ENCODE results near the gene CREB3.

The CREB3 gene

DNA sequence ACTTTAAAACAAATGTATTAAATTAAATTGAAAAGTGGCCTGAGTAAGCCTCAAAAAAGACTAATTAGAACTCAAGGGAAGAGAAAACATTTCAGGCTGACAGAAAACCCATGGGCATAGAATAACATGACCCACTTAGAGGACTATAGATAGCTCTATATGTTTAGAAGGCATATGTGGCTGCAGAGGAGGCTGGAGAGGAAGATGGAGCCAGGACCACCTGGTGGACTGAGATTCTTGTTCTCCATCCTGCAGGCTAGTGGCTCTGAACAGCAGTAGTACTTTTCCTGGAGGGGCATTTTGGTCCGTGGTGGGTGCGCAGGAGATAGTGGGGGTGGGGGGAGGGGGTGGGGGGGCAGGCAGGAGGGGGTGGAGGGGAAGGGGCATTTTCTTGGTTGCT lies 48.6 kb downstream of the CREB3 start:
- no peak for DNase-seq (ENCODE audit: low read depth in 2 of 2)

DNA sequence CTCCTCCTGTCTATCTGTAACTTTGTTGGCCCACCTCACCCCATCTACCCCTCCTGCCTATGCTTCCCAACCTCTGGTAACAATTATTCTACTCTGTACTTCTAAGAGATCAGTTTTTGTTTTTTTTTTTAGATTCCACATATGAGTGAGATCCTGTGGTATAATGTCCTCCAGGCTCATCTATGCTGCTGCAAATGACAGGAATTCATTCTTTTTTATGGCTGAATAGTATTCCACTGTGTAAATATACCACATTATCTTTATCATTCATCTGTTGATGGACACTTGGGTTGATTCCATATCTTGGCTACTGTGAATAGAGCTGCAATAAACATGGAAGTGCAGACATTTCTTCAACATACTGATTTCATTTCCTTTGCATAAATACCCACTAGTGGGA lies 51.0 kb downstream of the CREB3 start:
- no peak for DNase-seq (ENCODE audit: low read depth in 2 of 2)
